HG03432 (cell line): ENCODE data around the gene GRB10.

Source experiments
- ATAC-seq: cut with Tn5 transposase; IDR thresholded peaks from one replicate; pipeline ENCODE4 v1.9.1; 2021; ENCODE audit warnings: mild to moderate bottlenecking, moderate library complexity; ENCODE audit not compliant: unreplicated experiment

Gene GRB10

GRCh38 chr7:50615519-50616080, 167.1 kb downstream of the GRB10 start:
- no peak for ATAC-seq

- ATAC-seq = no peak
Observed at GRCh38 chr7:50614721-50615518, 167.8 kb downstream of the GRB10 start.

GRCh38 chr7:50613473-50613872, 169.2 kb downstream of the GRB10 start:
- ATAC-seq = no peak

- no peak for ATAC-seq
Observed at GRCh38 chr7:50612704-50613103, 170.0 kb downstream of the GRB10 start.

GRCh38 chr7:50610521-50611277, 172.0 kb downstream of the GRB10 start:
- ATAC-seq = peak; percentile 62

- peak; percentile 35 for ATAC-seq
Observed at GRCh38 chr7:50608196-50608906, 174.3 kb downstream of the GRB10 start.

GRCh38 chr7:50607524-50608125, 175.1 kb downstream of the GRB10 start:
- ATAC-seq = no peak

- ATAC-seq = no peak
Observed at GRCh38 chr7:50605059-50605458, 177.6 kb downstream of the GRB10 start.

GRCh38 chr7:50603287-50603686, 179.4 kb downstream of the GRB10 start:
- ATAC-seq = no peak

- no peak for ATAC-seq
Observed at GRCh38 chr7:50599385-50599784, 183.3 kb downstream of the GRB10 start.

GRCh38 chr7:50598460-50599343, 184.0 kb downstream of the GRB10 start:
- ATAC-seq = no peak

GRCh38 chr7:50596484-50596883, 186.2 kb downstream of the GRB10 start:
- ATAC-seq = no peak

GRCh38 chr7:50595491-50596102, 187.1 kb downstream of the GRB10 start:
- ATAC-seq = peak; percentile 11

GRCh38 chr7:50594734-50595485, 187.8 kb downstream of the GRB10 start:
- peak; percentile 55 for ATAC-seq

- no peak for ATAC-seq
Observed at GRCh38 chr7:50594136-50594535, 188.6 kb downstream of the GRB10 start.

GRCh38 chr7:50592940-50593339, 189.8 kb downstream of the GRB10 start:
- no peak for ATAC-seq

GRCh38 chr7:50591480-50592438, 190.9 kb downstream of the GRB10 start:
- peak; percentile 67 for ATAC-seq

GRCh38 chr7:50591098-50591479, 191.6 kb downstream of the GRB10 start:
- no peak for ATAC-seq
